ENCODE results near the gene PRPSAP1. TPM values are rescaled to one million over a fixed set of nuclear protein-coding genes. Genes with fewer than 3 reads are reported as not detected.
A peak's percentile ranks its signal among the peaks of the same experiment; 100 is the strongest.

PRPSAP1 gene
- polyA plus RNA-seq, 1 of the 3 experiments (the other 2 are of a cell fraction), result 118 TPM

DNA sequence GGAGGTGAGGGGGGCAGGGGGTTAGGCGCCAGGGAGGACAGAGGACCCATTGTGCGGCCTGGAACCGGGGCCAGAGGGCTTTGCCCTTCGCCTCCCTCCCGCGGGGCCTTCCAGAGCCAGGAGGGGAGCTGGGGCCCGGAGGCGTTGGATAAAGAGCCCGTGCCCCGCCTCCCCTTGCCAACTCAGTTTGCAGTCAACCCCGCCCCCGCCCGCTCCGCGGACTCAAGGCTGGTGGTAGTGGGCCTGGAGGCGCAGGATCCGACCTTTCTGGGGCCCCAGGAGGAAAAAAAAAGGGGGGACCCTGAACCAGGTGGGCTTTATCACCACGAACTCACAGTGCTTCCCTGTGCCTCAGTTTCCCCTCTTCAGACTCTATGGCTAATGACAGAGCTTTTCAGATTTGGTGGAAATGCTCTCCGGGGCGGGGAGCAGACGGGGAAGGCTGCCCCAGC is 28.7 kb upstream of the PRPSAP1 start:
- no peak for TF ChIP-seq SIN3A (IDR thresholded peaks at IDR 0.05; ENCODE audit: borderline replicate concordance, low read depth, low read length)
- TF ChIP-seq, protein P1, sequence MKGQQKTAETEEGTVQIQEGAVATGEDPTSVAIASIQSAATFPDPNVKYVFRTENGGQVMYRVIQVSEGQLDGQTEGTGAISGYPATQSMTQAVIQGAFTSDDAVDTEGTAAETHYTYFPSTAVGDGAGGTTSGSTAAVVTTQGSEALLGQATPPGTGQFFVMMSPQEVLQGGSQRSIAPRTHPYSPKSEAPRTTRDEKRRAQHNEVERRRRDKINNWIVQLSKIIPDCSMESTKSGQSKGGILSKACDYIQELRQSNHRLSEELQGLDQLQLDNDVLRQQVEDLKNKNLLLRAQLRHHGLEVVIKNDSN (IDR thresholded peaks at IDR 0.05; ENCODE audit: borderline replicate concordance, low read depth), result no peak
- no peak for TF ChIP-seq TCF12 (IDR thresholded peaks at IDR 0.05)
- no peak for TF ChIP-seq MXI1 (IDR thresholded peaks at IDR 0.05; ENCODE audit: low read depth, low read length)
- no peak for TF ChIP-seq FOXJ3 (CRISPR knock-in tag; IDR thresholded peaks at IDR 0.05)
- TF ChIP-seq ELF1 (IDR thresholded peaks at IDR 0.05), result no peak
- TF ChIP-seq GABPA (IDR thresholded peaks at IDR 0.05; ENCODE audit: low read depth), result no peak
- TF ChIP-seq, protein P2, sequence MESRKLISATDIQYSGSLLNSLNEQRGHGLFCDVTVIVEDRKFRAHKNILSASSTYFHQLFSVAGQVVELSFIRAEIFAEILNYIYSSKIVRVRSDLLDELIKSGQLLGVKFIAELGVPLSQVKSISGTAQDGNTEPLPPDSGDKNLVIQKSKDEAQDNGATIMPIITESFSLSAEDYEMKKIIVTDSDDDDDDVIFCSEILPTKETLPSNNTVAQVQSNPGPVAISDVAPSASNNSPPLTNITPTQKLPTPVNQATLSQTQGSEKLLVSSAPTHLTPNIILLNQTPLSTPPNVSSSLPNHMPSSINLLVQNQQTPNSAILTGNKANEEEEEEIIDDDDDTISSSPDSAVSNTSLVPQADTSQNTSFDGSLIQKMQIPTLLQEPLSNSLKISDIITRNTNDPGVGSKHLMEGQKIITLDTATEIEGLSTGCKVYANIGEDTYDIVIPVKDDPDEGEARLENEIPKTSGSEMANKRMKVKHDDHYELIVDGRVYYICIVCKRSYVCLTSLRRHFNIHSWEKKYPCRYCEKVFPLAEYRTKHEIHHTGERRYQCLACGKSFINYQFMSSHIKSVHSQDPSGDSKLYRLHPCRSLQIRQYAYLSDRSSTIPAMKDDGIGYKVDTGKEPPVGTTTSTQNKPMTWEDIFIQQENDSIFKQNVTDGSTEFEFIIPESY (IDR thresholded peaks at IDR 0.05; ENCODE audit: borderline replicate concordance, low read depth), result no peak
- no peak for TF ChIP-seq REST (IDR thresholded peaks at IDR 0.05; ENCODE audit: low read depth, low read length)
- TF ChIP-seq, protein P3, sequence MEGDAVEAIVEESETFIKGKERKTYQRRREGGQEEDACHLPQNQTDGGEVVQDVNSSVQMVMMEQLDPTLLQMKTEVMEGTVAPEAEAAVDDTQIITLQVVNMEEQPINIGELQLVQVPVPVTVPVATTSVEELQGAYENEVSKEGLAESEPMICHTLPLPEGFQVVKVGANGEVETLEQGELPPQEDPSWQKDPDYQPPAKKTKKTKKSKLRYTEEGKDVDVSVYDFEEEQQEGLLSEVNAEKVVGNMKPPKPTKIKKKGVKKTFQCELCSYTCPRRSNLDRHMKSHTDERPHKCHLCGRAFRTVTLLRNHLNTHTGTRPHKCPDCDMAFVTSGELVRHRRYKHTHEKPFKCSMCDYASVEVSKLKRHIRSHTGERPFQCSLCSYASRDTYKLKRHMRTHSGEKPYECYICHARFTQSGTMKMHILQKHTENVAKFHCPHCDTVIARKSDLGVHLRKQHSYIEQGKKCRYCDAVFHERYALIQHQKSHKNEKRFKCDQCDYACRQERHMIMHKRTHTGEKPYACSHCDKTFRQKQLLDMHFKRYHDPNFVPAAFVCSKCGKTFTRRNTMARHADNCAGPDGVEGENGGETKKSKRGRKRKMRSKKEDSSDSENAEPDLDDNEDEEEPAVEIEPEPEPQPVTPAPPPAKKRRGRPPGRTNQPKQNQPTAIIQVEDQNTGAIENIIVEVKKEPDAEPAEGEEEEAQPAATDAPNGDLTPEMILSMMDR (IDR thresholded peaks at IDR 0.05), result no peak
- TF ChIP-seq EZH2phosphoT487 (IDR thresholded peaks at IDR 0.05; ENCODE audit: borderline replicate concordance, low read depth), result no peak
- TF ChIP-seq, protein P4, sequence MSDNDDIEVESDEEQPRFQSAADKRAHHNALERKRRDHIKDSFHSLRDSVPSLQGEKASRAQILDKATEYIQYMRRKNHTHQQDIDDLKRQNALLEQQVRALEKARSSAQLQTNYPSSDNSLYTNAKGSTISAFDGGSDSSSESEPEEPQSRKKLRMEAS (IDR thresholded peaks at IDR 0.05; ENCODE audit: low read depth), result no peak
- no peak for TF ChIP-seq IRF3 (IDR thresholded peaks at IDR 0.05; ENCODE audit: low read depth, low read length)
- TF ChIP-seq RCOR1 (IDR thresholded peaks at IDR 0.05; ENCODE audit: low read length), result no peak
- no peak for TF ChIP-seq FOSL2 (IDR thresholded peaks at IDR 0.05; ENCODE audit: borderline replicate concordance, low read depth)
- TF ChIP-seq, protein P5, sequence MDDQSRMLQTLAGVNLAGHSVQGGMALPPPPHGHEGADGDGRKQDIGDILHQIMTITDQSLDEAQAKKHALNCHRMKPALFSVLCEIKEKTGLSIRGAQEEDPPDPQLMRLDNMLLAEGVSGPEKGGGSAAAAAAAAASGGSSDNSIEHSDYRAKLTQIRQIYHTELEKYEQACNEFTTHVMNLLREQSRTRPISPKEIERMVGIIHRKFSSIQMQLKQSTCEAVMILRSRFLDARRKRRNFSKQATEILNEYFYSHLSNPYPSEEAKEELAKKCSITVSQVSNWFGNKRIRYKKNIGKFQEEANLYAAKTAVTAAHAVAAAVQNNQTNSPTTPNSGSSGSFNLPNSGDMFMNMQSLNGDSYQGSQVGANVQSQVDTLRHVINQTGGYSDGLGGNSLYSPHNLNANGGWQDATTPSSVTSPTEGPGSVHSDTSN (IDR thresholded peaks at IDR 0.05), result no peak
- no peak for TF ChIP-seq RFX5 (IDR thresholded peaks at IDR 0.05; ENCODE audit: low read length)
- no peaks in the 10 kb centered on the region for H3K9me3 ChIP-seq
- DNase-seq, result peak; percentile 54
- peaks cover 7% of the 10 kb centered on the region for H3F3A ChIP-seq (replicated peaks; ENCODE audit: insufficient read depth)
- peak overlapping the region; percentile 87 for H2AFZ ChIP-seq (ENCODE audit: low read depth)
- H3K27ac ChIP-seq (ENCODE audit: low read depth in 2 of 2, low read length in 1 of 2), result peak overlapping the region in 1 of 2 experiments; percentile 74; a peak in 1 of 4 replicates
- POLR2A ChIA-PET, result interaction anchor here (5.0 kb wide), 1 partner anchor 29 kb away, joined by 39 read pairs; the partner anchor contains the start of gene PRPSAP1
- H3K36me3 ChIP-seq (replicated peaks in 1 of 2; ENCODE audit: control insufficient read depth in 1 of 2, insufficient read depth in 2 of 2, low read length in 1 of 2), result no peaks in the 10 kb centered on the region
- peak overlapping the region; percentile 53 to 78 for H3K4me3 ChIP-seq (ENCODE audit: low read depth in 2 of 2, low read length in 1 of 2)
- H3K9ac ChIP-seq, result peak overlapping the region; percentile 82; the same call in 1 of the 2 replicates
- no peaks in the 10 kb centered on the region for H3K9me2 ChIP-seq
- H4K20me1 ChIP-seq (ENCODE audit: insufficient read depth), result peaks cover 14% of the 10 kb centered on the region; the same call in 1 of the 2 replicates
- peaks cover 0 to 42% of the 10 kb centered on the region in 2 experiments; a peak in 1 of 4 replicates for H3K4me1 ChIP-seq (ENCODE audit: control insufficient read depth in 1 of 2, insufficient read depth in 2 of 2, low read depth in 1 of 2, low read length in 1 of 2)
- H3K27me3 ChIP-seq (ENCODE audit: insufficient read depth), result no peaks in the 10 kb centered on the region
- peaks cover 24% of the 10 kb centered on the region; the same call in 1 of the 2 replicates for H3K79me2 ChIP-seq (ENCODE audit: insufficient read depth)
- WGBS (ENCODE audit: low lambda C conversion rate), result 68% methylated on average over 18 of the region's 21 CpGs
- H3K4me2 ChIP-seq, result peak overlapping the region; percentile 89
- CTCF ChIA-PET, result interaction anchor here (0.8 to 13.8 kb wide), 10 partner anchors 13 to 200 kb away, joined by 3 to 312 read pairs (median 92); partner anchors contain the start of genes PRPSAP1 and QRICH2

Data from SK-N-SH (cell line).